Stimulated activated naive CD4-positive, alpha-beta T cell treated with Interleukin-2 at 50 U/mL for 16 hours (primary cell): ENCODE results near the gene COL23A1.
"Not testable (repeated sequence)": the region's sequence is repeated elsewhere in the genome, so short reads cannot be mapped to it uniquely, and the experiment has no call there.

Experiments used
- DNase-seq: peaks from one replicate; lab custom pipeline; 2025; lab: John Stamatoyannopoulos, UW

Gene COL23A1

GRCh38 chr5:178378527-178379484, 211.4 kb downstream of the COL23A1 start:
- DNase-seq, result no peak

- no peak for DNase-seq
Observed at GRCh38 chr5:178377583-178378270, 212.5 kb downstream of the COL23A1 start.

- DNase-seq, result no peak
Observed at GRCh38 chr5:178376921-178377582, 213.1 kb downstream of the COL23A1 start.

GRCh38 chr5:178375348-178375747, 214.8 kb downstream of the COL23A1 start:
- DNase-seq, result no peak

- no peak for DNase-seq
Observed at GRCh38 chr5:178373711-178374110, 216.5 kb downstream of the COL23A1 start.

GRCh38 chr5:178372142-178372571, 218.0 kb downstream of the COL23A1 start:
- no peak for DNase-seq

GRCh38 chr5:178371362-178372111, 218.7 kb downstream of the COL23A1 start:
- no peak for DNase-seq

GRCh38 chr5:178370102-178370501, 220.1 kb downstream of the COL23A1 start:
- DNase-seq, result no peak

- not testable (repeated sequence) for DNase-seq
Observed at GRCh38 chr5:178369469-178369868, 220.7 kb downstream of the COL23A1 start.

GRCh38 chr5:178368716-178369300, 221.4 kb downstream of the COL23A1 start:
- no peak for DNase-seq

- no peak for DNase-seq
Observed at GRCh38 chr5:178368274-178368673, 221.9 kb downstream of the COL23A1 start.

- no peak for DNase-seq
Observed at GRCh38 chr5:178367736-178368120, 222.5 kb downstream of the COL23A1 start.

GRCh38 chr5:178366998-178367735, 223.0 kb downstream of the COL23A1 start:
- no peak for DNase-seq

GRCh38 chr5:178365501-178366440, 224.4 kb downstream of the COL23A1 start:
- DNase-seq, result no peak

GRCh38 chr5:178364326-178364675, 225.9 kb downstream of the COL23A1 start:
- DNase-seq, result no peak

- no peak for DNase-seq
Observed at GRCh38 chr5:178363501-178364325, 226.5 kb downstream of the COL23A1 start.

GRCh38 chr5:178361657-178362445, 228.3 kb downstream of the COL23A1 start:
- no peak for DNase-seq

- no peak for DNase-seq
Observed at GRCh38 chr5:178360926-178361235, 229.3 kb downstream of the COL23A1 start.
